KBM-7 (cell line): Measurements from ENCODE around the gene HK1.

ENCODE experiments used
- DNase-seq: peaks from one replicate; pipeline ENCODE4 v3.0.0-alpha.2; 2015
- in situ Hi-C: fragments of 300-500 bp; cut with MboI; formaldehyde crosslinking; loops from 2 replicates; pipeline ENCODE4 v1.14.3; 2020; ENCODE audit warnings: low sequenced_read_pairs, low pct_unique_long_range_greater_than_20kb, mixed read lengths

Gene HK1

GRCh38 chr10:69359148-69359547, 80.9 kb downstream of the HK1 start:
- in situ Hi-C loops: no loop called here
- DNase-seq: no peak

GRCh38 chr10:69359594-69359993, 81.3 kb downstream of the HK1 start:
- DNase-seq: no peak
- in situ Hi-C loops: no loop called here

- DNase-seq: no peak
- in situ Hi-C loops: no loop called here
These were observed 82.4 kb downstream of the HK1 start for GRCh38 chr10:69360485-69361302.

- in situ Hi-C loops: no loop called here
- no peak for DNase-seq
These were observed 83.0 kb downstream of the HK1 start for GRCh38 chr10:69361303-69361614.

- in situ Hi-C loops: no loop called here
- DNase-seq: no peak
These were observed 84.2 kb downstream of the HK1 start for GRCh38 chr10:69362471-69362954.

GRCh38 chr10:69363666-69364065, 85.4 kb downstream of the HK1 start:
- no peak for DNase-seq
- in situ Hi-C loops: no loop called here

- DNase-seq: no peak
These were observed 86.1 kb downstream of the HK1 start for GRCh38 chr10:69364232-69364940.

GRCh38 chr10:69366738-69367137, 88.4 kb downstream of the HK1 start:
- in situ Hi-C loops: no loop called here
- no peak for DNase-seq

More at GRCh38 chr10:69364232-69364940, 86.1 kb downstream of the HK1 start:
- in situ Hi-C loops: no loop called here

GRCh38 chr10:69367469-69367868, 89.2 kb downstream of the HK1 start:
- no peak for DNase-seq
- in situ Hi-C loops: no loop called here

- DNase-seq: no peak
- in situ Hi-C loops: no loop called here
These were observed 94.1 kb downstream of the HK1 start for GRCh38 chr10:69372126-69372980.

- in situ Hi-C loops: no loop called here
These were observed 95.9 kb downstream of the HK1 start for GRCh38 chr10:69374242-69374641.

GRCh38 chr10:69374931-69375306, 96.6 kb downstream of the HK1 start:
- in situ Hi-C loops: no loop called here
- DNase-seq: no peak

More at GRCh38 chr10:69374242-69374641, 95.9 kb downstream of the HK1 start:
- no peak for DNase-seq

- in situ Hi-C loops: no loop called here
These were observed 97.2 kb downstream of the HK1 start for GRCh38 chr10:69375307-69376151.

GRCh38 chr10:69376662-69377061, 98.4 kb downstream of the HK1 start:
- in situ Hi-C loops: no loop called here
- DNase-seq: no peak

More at GRCh38 chr10:69375307-69376151, 97.2 kb downstream of the HK1 start:
- DNase-seq: no peak

- in situ Hi-C loops: no loop called here
- DNase-seq: no peak
These were observed 98.9 kb downstream of the HK1 start for GRCh38 chr10:69377191-69377590.

- in situ Hi-C loops: no loop called here
- DNase-seq: no peak
These were observed 99.6 kb downstream of the HK1 start for GRCh38 chr10:69377933-69378332.

- DNase-seq: no peak
- in situ Hi-C loops: loop anchor here (5.0 kb wide), 1 partner anchor 132 kb away; no protein-coding TSS in a partner anchor
These were observed 101.5 kb downstream of the HK1 start for GRCh38 chr10:69379800-69380199.

- no peak for DNase-seq
- in situ Hi-C loops: loop anchor here (5.0 kb wide), 1 partner anchor 135 kb away; no protein-coding TSS in a partner anchor
These were observed 104.3 kb downstream of the HK1 start for GRCh38 chr10:69382382-69383117.
